A549 (cell line): Measurements from ENCODE around the gene IL1A.

Experiments
- CEBPB ChIP-seq, 2 experiments: fragments of >200 bp in 1 of 2; sonication (Bioruptor Twin) in 1 of 2; formaldehyde crosslinking in 1 of 2; IDR thresholded peaks; 2 replicates each; pipeline ENCODE4 v1.6.1; 2012 to 2016
- TF ChIP-seq, protein P1 (sequence below): IDR thresholded peaks from 2 replicates; pipeline ENCODE4 v1.6.1; 2012

DNA sequence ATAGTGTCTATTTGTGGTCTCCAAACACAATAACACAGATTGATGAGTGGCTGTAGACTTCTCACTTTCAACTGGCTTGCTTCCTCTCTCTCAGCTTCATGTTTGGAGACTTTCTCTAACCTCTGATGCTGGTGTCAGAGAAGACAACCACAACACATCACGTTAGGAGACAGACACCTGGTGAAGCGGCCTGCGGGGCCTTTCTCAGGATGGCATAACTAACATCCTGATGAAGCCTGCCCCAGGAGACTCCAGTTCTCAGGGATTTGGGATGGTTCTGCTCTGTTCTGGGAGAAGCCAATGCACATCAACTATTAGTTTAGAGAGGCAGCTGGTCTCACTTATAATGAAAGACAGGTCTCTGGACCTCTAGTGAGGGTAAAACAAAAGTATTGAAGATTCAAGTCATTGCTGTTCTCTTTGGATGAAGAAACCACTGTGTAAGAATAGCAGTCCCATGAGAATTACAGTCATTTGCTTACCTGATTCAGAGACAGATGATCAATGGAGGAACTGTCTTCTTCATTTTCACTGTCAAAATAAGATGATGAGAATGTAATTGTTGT, 2.0 kb downstream of the IL1A start:
- TF ChIP-seq, protein P1, sequence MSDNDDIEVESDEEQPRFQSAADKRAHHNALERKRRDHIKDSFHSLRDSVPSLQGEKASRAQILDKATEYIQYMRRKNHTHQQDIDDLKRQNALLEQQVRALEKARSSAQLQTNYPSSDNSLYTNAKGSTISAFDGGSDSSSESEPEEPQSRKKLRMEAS = no peak
- TF ChIP-seq CEBPB (IDR thresholded peaks at IDR 0.05) = no peak
